NCI-H128 (cell line): ENCODE measurements around the gene HOXD9.
A peak's percentile ranks its signal among the peaks of the same experiment; 100 is the strongest.

Experiments
- DNase-seq: peaks from one replicate; lab custom pipeline; 2025; ENCODE audit not compliant: unreplicated experiment; lab: John Stamatoyannopoulos, UW

The HOXD9 gene

DNA sequence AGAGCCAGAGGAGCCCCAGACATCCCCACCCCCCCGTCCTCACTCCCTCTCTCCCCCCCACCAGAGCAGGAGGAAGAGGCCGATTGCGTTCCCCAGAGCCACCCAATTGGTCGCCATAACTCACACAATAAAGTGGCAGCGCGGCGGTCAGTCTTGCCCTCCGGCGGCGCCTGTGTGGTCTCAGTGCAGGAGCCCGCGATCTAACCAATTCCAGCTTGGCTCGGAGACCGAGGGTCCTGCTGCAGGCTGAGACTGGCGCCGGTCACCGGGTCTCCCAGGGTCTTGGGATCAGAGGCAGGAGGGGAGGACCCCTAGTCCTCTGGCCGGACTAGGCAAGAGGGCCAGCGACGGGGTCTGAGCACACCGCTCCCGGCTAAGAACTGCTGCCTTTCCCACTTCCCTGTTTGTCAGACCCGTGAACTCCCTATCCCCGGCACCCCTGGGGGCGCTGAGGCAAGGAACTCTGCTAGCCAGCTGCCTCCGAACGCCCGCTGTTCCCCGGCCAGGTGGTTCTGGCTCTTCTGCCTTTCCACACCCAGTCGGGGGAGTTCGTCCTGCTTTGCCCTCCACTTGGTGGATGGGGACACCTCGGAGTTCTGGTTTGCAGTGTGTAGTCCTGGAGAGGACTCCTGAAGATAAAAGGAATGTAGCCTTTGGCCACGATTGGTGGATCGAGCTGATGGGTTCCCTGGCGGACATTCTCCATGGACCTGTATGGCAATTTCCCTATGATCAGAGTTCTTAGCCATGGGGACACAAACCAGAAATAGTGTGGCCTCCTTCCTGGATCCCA lies 24.0 kb upstream of the HOXD9 start:
- DNase-seq: no peak

DNA sequence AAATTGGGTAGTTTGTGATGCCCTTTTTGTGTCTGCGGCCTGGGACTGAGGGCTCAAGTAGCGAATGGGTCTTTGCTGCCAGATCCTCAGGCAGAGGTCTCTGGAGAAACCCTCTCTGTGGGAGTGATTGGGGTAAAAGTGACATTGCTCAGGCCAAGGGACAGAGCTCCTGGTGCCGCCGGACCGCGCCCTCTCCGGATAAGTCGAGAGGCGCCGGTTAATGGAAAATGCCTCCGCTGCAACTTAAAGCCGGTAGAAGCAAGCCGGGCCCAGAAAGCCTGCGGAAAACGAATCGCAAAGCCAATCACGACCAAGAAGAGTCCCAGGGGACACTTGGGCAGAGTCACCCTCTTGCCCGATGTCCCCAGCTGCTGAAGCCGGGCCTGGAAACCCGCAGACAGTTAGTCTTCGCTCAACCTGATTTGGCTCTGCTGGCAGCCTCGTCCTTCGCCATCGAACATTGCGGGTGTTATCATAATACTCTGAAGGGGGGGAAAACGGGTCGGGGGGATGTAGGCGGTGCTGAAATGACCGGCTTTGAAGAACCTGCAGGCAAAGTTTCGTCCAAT lies 23.3 kb upstream of the HOXD9 start:
- DNase-seq: no peak

DNA sequence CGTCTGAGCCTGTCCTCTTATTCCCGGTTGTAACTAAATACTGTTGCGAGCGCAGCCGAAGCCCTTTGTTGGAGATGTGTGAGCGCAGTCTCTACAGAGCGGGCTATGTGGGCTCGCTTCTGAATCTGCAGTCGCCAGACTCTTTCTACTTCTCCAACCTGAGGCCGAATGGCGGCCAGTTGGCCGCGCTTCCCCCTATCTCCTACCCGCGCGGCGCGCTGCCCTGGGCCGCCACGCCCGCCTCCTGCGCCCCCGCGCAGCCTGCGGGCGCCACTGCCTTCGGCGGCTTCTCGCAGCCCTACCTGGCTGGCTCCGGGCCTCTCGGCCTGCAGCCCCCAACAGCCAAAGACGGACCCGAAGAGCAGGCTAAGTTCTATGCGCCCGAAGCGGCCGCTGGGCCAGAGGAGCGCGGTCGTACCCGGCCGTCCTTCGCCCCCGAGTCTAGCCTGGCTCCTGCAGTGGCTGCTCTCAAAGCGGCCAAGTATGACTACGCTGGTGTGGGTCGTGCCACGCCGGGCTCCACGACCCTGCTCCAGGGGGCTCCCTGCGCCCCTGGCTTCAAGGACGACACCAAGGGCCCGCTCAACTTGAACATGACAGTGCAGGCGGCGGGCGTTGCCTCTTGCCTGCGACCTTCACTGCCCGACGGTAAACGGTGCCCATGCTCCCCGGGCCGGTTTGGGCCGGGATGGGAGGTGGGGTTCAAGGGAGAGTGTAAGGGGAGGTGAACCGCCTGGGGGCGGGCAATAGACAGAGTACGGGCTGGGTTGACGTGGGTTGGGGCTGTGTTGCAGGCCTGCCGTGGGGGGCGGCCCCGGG lies 22.6 kb upstream of the HOXD9 start, which contains the start of gene HOXD12:
Gene HOXD12, plus strand, starts transcription at position 68 of the 819 bp plus-strand sequence. Its CDS starts 7 bp downstream, at position 75.
- no peak for DNase-seq

DNA sequence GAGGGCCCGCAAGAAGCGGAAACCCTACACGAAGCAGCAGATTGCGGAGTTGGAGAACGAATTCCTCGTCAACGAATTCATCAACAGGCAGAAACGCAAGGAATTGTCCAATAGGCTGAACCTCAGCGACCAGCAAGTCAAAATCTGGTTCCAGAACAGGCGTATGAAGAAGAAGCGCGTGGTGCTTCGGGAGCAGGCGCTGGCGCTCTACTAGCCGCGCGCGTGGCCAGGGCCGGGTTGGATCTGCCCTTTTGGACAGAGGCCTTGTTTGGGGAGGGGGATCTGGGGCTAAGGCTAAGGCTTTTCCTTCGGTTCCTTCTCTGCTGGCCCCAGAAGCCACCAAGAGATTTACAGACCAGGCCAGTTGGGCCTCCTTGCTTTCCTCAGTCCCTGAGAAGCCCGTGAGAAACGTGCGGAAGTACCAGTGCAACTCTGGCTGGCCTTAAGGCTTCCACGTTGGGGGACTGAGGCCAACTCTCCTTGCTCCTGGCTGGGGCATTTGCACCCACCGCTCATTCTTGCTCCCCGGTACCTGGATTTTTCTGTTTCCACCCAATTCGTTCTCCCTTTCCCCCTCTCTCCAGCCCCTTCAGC lies 21.9 kb upstream of the HOXD9 start:
- DNase-seq: no peak

DNA sequence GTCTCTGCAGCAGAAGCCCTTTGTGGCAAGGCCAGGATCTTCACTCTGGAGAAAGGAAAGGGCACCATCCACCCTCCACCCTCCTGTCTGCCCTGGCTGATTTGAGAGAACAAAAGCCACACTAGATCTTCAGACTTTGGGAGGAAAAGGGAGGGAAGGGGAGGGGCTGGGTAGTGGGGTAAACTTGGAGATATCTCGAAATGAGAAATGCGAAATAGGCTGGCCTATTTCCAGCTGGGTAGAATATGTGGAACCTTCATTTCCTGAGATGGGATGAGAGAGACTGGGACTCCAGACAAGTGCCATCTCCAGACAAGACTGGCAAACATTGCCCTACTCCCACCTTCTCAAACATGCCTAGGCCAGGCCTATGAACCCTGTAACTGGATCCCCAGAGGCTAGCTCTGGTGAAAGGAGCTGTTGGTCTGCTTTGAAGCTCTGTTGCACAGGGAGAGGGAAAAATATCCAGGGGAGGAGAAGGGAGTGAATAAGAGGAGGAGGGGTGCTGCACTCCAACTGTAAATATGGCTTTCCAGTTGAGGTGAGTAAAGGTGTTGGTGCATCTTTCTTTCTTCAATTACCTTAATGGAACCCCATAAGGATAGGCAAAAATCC lies 21.2 kb upstream of the HOXD9 start:
- no peak for DNase-seq

DNA sequence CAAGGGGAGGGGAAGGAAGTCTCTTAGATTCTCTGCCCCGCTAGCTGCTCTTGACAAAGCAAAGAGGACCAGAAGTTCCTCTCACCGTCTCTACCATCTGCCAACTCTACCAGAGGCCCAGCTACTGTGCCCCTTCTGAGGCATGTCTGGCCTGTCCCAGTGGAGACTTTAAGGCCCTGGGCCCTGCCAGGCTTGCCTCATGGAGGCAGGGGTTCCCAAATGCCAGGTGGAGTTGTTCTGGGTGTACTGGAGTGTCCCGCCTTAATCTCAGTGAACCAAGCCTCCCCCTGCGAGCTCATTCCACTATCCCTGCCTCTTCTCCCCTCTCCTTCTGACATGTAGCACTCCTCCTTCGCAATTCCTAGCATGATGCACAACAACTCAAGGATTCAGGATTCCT lies 20.7 kb upstream of the HOXD9 start:
- DNase-seq: no peak

DNA sequence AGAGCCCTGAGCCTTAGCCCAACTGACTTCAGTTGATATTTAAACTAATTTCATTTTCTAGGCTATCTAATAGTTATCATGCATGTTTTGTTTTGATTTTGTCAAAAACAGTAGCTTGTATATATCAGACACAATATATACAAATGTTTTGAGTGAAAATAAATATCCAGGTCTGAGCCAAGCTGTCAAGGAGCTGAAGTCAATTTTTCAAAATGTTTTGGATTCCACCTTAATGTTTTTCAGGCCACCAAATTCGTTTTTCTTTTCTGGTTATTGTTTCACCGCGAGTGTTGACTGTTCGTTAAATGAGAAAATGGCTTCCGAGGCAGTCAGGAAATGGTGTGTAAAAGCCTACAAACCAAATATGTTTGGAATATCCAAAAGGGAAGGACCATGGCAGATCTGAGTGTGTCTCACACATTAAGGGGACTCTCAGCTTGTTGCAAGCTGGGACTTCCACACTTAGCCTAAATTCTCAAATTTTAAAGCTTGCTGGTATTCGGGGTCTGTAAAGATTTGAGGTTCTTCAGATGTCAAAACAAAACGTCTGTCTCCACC lies 20.1 kb upstream of the HOXD9 start:
- no peak for DNase-seq

DNA sequence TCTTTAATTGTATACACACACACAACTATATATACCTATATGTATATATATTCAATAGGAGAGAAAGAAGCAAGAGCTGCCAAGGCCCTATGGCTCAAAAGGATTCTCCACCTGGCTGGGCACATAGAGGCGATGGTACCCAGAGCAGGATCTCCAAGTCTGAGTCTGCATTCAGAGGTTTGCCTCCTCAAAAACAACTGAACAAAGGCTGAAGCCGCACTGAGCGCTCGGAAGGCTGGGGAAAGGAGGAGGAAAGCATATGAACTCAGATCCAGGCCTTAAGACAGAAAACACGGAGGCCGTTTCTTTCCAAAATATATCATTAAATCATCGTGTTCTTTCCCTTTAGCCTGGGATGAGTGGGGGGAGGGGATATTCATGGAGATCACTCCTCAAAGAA lies 19.3 kb upstream of the HOXD9 start:
- no peak for DNase-seq

DNA sequence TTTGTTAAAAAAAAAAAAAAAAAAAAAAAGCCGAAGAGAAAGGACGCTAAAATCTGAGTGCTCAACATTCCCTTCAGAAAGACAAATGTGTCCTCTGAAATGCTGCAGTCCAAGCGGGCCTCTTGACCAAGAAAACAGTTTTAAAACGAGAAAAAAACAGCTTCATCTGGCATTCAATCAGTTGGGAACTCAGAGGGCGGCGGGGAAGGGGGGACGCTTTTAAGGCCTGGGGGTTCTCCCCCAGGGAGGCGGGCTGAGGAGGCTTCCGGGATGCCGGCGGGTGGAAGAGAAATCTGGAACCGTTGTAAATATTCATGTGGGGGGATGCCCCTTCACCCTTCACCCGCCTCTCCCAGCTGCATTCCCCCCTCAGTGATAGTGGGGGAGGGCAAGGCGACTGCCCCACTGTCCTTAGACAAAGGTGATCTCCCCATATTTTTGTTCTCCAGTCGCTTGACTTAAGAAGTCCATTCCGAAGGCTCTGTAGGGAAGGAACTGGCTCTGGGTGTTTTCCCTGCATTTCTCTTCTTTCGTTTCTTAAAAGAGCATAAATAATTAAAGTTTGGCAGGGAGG lies 18.7 kb upstream of the HOXD9 start:
- no peak for DNase-seq

DNA sequence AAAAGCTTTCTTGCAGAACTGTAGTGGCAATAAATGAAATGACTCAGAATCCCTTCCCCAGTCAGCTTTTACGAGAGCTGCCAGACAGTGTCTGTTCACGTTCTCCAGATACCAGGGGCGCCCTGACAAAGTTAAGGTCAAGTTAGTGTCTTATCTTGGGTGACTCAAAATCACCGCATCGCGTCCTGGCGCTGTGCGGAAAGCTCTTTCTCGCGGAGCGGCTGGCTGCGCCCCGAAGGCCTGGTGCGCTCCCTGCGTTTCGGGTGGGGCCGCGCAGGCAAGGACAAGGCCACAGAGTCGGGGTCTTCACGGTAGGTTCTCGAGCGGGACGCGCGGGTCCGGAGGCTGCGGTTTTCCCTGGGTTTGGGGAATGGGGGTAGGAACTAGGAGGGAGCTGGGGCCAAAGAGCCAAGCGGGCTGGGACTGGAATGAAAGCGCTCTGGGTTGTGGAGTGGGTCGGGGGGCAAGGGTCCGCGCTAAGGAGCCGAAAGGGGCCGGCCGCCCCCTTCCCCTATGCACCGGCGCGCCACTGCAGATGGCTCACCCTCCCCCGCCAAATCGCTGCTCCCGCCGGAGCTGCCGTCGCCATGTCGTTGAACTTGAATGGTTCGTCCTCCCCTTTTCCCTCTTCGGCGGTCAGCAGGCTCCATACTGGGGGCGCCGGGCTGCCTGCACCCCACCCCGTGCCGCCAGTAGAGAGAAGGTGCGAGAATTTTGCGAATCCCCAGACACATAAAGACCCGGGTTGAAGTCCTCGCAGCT lies 18.0 kb upstream of the HOXD9 start:
- no peak for DNase-seq

DNA sequence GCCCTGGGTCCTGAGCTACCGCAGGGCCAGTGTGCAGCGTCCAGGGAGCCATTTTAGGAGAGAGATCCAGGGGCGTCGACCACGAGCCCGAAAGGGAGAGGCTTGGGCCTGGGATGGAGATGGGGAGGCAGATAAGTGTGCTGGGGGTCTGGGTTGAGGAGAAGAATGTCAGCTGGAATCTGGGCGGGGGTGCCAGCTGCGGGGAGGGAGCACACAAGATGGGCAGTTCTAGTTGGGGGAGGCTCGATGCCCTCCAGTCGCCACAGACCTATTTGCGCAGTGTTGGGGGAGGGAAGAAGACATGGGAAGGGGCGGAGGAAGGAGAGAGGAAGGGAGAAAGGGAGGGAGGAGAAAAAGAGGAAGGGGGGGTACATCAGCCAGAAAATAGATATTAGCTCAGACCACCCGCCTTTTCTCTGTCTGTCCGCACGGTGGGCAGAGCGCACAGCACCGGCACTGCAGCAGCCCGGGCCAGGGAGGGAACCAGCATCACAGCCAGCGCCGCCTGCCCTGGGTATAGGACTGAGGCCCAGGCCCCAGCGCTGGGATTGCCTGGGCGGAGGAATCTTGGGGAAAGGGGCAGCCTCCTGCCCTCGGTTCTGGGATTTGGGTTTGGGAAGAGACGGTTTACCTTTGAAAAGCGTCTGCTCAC lies 17.3 kb upstream of the HOXD9 start:
- no peak for DNase-seq

DNA sequence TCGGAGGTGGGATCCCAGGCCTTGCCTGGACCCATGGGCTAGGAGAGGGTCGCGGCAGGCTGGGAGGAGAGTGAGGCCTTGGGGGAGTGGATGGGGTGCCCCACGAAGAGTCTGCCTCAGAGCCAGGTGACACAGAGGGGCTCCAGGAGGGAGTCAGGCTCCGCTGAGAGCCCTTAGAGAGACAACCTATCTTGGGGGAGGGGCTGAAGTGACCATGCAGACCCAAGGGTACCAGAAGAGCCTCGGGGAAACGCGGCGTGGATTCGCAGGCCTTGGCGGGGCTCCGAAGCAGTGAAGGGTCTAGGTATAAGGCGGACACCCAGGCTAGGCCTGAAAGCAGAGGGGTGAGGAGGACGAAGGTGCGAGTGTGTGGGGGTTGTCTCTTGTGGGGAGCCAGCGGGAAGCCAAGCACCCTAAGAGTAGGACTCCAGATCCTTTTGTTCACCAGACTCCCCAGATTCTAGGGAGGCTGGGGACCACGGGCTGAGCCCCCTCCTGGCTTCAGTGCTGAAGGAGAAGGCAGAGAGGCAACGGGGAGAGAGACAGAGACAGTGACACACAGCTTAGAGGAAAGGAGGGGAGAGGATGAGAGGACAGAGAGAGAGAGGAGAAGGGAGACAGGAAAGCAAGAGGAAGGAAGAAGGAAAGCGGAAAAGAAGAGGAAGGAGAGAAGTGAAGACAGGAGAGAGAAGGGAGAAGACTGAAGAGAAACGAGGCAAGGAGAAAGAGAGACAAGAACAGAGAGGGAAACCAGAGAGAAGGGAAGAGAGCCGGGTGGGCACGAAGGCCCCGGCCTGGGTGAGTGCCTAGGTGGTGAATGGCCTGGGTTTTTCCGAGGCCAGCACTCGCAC lies 16.6 kb upstream of the HOXD9 start:
- DNase-seq: no peak

DNA sequence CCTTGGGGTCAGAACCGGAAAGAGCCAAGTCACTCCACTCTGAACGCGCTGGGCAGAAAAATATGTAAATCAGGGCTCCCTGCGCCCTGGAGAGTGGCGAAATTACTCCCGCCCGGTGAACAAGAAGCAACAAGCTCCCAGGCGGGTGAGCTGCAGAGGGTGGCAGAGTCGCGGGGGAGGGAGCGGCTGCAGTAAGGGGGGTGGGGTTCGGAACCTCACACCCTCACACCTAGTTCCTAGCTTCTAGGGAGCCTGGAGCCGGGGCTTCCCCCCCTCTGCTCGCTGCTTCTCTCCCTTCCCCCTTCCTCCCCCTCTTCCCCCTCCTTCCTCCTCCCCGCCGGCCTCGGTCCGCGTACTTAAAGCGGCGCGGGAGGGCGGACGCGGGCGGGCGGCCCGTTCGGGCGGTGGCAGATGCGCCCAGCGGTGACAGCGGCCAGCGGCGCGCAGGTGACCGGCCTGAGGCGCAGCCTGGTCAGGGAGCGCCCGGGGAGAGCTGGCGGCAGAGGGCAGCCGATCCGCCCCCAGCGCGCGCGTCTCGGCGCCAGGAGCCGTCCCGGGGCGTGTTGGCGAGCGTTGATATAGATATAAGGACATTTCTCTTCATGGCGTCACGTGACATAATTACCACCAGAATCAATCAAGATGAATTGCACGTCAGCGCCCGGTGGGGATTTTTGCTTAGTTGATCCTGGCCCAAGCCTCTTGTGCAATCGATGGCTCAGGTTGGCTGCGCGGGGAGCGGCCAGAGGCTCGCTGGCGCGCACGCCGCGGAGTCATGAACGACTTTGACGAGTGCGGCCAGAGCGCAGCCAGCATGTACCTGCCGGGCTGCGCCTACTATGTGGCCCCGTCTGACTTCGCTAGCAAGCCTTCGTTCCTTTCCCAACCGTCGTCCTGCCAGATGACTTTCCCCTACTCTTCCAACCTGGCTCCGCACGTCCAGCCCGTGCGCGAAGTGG lies 15.7 kb upstream of the HOXD9 start, which contains the start of gene HOXD11:
Gene HOXD11, plus strand, starts transcription at position 700 of the 959 bp plus-strand sequence. Its CDS starts 76 bp downstream, at position 776.
- peak; percentile 62 for DNase-seq

DNA sequence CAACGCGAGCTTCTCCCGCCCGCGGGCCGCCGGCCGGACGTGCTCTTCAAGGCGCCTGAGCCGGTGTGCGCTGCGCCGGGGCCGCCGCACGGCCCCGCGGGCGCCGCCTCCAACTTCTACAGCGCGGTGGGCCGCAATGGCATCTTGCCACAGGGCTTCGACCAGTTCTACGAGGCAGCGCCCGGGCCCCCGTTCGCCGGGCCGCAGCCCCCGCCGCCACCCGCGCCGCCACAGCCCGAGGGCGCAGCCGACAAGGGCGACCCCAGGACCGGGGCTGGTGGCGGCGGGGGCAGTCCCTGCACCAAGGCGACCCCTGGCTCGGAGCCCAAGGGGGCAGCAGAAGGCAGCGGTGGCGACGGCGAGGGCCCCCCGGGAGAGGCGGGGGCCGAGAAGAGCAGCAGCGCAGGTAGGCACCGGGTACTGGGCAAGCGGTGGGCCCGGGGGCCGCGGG lies 14.8 kb upstream of the HOXD9 start:
- DNase-seq: no peak

DNA sequence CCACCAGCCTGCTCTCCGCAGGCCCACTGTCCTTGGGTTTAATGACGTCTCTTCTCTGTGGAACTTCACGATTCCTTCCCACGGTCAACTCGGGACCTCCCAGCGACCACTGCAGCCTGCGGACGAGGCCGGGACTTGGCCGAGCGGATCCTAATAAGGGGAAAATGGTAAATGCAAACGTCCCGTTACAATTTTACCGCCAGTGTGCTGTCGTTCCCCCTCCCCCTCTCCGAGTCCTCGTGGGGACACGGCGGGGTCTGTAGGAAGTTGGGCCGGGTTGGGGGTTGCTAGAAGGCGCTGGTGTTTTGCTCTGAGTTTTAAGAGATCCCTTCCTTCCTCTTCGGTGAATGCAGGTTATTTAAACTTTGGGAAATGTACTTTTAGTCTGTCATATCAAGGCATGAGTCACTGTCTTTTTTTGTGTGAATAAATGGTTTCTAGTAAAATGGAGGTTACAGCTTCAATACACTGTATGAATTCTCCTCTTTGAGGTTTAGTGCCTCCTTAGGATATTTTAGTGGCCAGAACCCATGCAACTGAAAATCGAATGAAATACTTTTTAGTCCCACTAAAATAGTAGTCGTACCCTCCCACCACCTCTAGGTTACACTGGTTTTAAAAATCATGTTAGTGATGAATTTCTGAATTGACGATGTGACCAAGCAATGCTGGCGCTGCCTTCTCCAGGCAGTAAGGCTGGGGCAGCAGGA lies 13.2 kb upstream of the HOXD9 start:
- no peak for DNase-seq

DNA sequence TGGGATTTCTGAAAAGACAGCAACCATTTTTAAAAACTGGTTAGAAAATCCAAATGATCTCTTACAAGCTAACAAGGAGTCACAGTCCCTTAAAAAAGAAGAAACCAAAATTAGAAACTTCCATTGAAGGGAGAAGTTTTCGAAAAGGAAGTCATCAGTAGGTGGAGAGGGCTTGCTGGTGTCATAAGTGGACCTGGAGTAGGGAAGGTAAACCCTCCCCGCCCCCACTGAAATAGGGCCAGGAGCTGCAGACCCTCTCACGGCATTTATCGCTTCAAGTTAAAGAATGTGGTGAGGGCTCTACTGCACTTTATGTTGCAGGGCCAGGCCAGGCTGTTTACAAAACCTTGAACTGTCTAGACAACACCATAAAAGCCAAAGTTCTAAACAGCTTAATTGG lies 12.6 kb upstream of the HOXD9 start:
- no peak for DNase-seq
